Measurements from ENCODE around the gene TTC28.
A peak's percentile ranks its signal among the peaks of the same experiment; 100 is the strongest.

Gene TTC28

GRCh38 chr22:28014211-28015045 is 665.2 kb downstream of the TTC28 start:
- no peak for DNase-seq (ENCODE audit: low read depth in 2 of 3, low spot score in 1 of 3)

- DNase-seq (ENCODE audit: low read depth in 2 of 3, low spot score in 1 of 3): no peak
Measured at GRCh38 chr22:28013611-28014010, 666.0 kb downstream of the TTC28 start.

- no peak for DNase-seq (ENCODE audit: low read depth in 2 of 3, low spot score in 1 of 3)
Measured at GRCh38 chr22:28012832-28013460, 666.7 kb downstream of the TTC28 start.

GRCh38 chr22:28009272-28009827 is 670.3 kb downstream of the TTC28 start:
- DNase-seq (ENCODE audit: low read depth in 2 of 3, low spot score in 1 of 3): peak; percentile 61 to 71 (median 64)

GRCh38 chr22:28008649-28009048 is 671.0 kb downstream of the TTC28 start:
- no peak for DNase-seq (ENCODE audit: low read depth in 2 of 3, low spot score in 1 of 3)

GRCh38 chr22:28008056-28008455 is 671.6 kb downstream of the TTC28 start:
- DNase-seq (ENCODE audit: low read depth in 2 of 3, low spot score in 1 of 3): no peak

- DNase-seq (ENCODE audit: low read depth in 2 of 3, low spot score in 1 of 3): no peak
Measured at GRCh38 chr22:28006271-28006670, 673.4 kb downstream of the TTC28 start.

- DNase-seq (ENCODE audit: low read depth in 2 of 3, low spot score in 1 of 3): no peak
Measured at GRCh38 chr22:28005513-28005912, 674.1 kb downstream of the TTC28 start.

GRCh38 chr22:28004021-28004420 is 675.6 kb downstream of the TTC28 start:
- DNase-seq (ENCODE audit: low read depth in 2 of 3, low spot score in 1 of 3): no peak

GRCh38 chr22:28002863-28003565 is 676.6 kb downstream of the TTC28 start:
- DNase-seq (ENCODE audit: low read depth in 2 of 3, low spot score in 1 of 3): no peak

- DNase-seq (ENCODE audit: low read depth in 2 of 3, low spot score in 1 of 3): no peak
Measured at GRCh38 chr22:28002181-28002700, 677.4 kb downstream of the TTC28 start.

- no peak for DNase-seq (ENCODE audit: low read depth in 2 of 3, low spot score in 1 of 3)
Measured at GRCh38 chr22:28001171-28001835, 678.3 kb downstream of the TTC28 start.

GRCh38 chr22:28000361-28000760 is 679.3 kb downstream of the TTC28 start:
- no peak for DNase-seq (ENCODE audit: low read depth in 2 of 3, low spot score in 1 of 3)

- no peak for DNase-seq (ENCODE audit: low read depth in 2 of 3, low spot score in 1 of 3)
Measured at GRCh38 chr22:27999876-28000275, 679.8 kb downstream of the TTC28 start.

GRCh38 chr22:27998511-27999410 is 680.9 kb downstream of the TTC28 start:
- no peak for DNase-seq (ENCODE audit: low read depth in 2 of 3, low spot score in 1 of 3)

- DNase-seq (ENCODE audit: low read depth in 2 of 3, low spot score in 1 of 3): no peak
Measured at GRCh38 chr22:27997538-27997937, 682.1 kb downstream of the TTC28 start.

- DNase-seq (ENCODE audit: low read depth in 2 of 3, low spot score in 1 of 3): no peak
Measured at GRCh38 chr22:27996981-27997380, 682.7 kb downstream of the TTC28 start.

GRCh38 chr22:27996529-27996925 is 683.1 kb downstream of the TTC28 start:
- DNase-seq (ENCODE audit: low read depth in 2 of 3, low spot score in 1 of 3): no peak

GRCh38 chr22:27995801-27996528 is 683.7 kb downstream of the TTC28 start:
- no peak for DNase-seq (ENCODE audit: low read depth in 2 of 3, low spot score in 1 of 3)

Data from stimulated activated CD4-positive, alpha-beta T cell treated with anti-CD3 and anti-CD28 coated beads, Interleukin-12 subunit alpha, Interleukin-12 subunit beta, amount 100 ng/mL, for 48 hours (primary cell).